Measurements from ENCODE around the gene ANGPTL2.
"Not testable (repeated sequence)": the region's sequence is repeated elsewhere in the genome, so short reads cannot be mapped to it uniquely, and the experiment has no call there.

The ANGPTL2 gene, protein sequence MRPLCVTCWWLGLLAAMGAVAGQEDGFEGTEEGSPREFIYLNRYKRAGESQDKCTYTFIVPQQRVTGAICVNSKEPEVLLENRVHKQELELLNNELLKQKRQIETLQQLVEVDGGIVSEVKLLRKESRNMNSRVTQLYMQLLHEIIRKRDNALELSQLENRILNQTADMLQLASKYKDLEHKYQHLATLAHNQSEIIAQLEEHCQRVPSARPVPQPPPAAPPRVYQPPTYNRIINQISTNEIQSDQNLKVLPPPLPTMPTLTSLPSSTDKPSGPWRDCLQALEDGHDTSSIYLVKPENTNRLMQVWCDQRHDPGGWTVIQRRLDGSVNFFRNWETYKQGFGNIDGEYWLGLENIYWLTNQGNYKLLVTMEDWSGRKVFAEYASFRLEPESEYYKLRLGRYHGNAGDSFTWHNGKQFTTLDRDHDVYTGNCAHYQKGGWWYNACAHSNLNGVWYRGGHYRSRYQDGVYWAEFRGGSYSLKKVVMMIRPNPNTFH

DNA sequence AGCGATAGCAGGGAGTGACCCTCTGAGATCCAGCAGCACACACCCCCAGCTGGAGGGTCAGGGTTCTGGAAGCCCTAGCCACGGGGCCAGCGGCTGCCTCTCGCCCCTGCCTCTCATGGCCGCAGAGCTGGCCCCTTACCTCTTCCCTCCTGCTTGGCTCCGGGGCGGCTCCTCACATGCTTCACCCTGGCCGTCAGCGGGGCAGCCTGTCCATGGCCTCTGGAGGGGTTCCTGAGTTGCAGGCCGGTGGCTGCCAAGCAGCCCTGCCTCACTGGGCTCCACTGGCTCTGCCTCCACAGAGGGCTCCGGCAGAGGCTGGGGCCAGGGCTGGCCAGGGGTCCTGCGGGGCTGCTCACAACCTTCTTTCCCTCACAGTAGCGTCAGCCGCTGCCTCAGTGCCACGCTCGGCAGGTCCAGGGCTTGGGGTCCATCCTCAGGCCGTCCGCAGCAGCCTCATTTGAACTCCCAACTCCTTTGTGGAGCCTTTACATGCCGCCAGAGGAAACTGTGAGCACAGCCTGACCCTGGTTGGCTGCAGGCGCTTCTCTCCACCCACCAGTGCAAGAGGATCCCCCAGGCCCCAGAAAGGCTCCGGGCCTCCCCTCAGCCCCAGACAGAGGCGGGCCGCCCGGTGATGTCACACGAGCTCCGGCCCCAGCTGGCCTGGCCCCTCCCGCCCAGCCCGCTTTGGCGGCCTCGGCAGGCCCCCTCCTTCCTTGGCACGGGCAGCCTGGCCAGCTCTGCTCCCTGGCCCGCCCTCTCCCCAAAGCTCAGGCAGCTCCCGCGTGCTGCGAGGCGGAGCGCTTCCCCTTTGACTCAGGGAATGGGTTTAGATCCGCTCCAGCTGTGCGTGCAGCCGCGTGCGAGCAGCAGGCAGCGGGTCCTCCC, at the start of gene ANGPTL2:
TSS of gene ANGPTL2 (minus strand) at position 460 of the 888 bp plus-strand sequence. CDS start 13,904 bp downstream, outside the sequence.
- DNase-seq (ENCODE audit: low spot score), result peak; percentile 93

DNA sequence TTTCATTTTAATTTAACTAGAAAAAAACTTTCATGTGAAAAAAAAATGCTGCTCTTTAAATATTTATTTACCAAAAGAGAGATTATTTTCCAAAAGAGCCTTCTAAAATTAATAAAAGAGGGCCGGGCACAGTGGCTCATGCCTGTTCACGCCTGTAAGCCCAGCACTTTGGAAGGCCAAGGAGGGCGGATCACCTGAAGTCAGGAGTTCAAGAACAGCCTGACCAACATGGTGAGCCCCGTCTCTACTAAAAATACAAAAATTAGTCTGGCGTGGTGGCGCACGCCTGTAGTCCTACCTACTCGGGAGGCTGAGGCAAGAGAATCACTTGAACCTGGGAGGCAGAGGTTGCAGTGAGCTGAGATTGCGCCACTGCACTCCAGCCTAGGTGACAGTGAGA, 48.9 kb upstream of the ANGPTL2 start:
- DNase-seq (ENCODE audit: low spot score), result not testable (repeated sequence)

DNA sequence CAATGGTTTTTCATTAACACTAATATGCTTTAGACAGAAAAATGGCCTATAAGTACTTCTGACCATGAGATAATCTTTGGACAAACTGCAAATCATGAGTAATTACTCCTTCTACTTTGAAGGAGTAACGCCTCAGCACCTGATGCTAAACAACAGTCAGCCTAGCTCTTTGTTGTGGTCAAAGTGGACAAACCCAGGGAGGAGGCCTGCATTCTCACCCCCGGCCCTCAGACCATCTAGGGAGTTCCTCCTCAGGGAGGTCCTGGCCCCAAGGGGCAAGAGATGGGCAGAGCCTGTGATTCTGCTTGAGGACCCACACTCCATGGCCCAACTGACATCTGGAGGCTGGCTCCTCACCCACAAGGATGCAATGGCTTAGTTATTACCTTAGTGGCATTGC, 48.2 kb upstream of the ANGPTL2 start:
- no peak for DNase-seq (ENCODE audit: low spot score)

DNA sequence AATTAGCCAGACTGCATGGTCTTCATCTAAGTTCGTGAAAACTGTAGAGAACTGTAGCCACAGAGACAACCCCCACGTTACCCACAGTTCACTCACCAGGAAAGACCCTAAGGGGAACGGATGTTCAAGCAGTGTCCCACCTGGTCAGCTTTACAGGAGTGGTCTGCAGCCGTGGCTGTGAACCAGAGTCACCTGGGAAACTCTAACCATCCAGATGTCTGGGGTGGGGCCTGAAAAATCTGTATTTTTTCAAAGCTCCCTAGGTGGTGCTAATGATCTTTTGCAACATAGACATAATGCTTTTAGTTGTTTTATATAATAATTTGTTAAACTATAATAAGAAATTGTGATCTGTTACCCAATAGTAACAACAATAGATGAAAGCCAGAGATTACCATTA, 47.7 kb upstream of the ANGPTL2 start:
- DNase-seq (ENCODE audit: low spot score), result no peak

DNA sequence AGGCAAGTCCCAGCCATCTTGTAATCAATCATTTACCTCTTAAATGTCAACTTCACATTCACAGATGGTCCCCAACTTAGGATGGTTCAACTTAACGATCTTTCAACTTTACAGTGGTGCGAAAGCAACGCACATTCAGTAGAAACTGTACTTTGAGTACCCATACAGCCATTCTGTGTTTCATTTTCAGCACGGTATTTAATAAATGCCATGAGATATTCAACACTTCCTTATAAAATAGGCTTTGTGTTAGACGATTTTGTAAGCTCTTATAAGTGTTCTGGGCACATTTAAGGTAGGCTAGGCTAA, 47.1 kb upstream of the ANGPTL2 start:
- no peak for DNase-seq (ENCODE audit: low spot score)

DNA sequence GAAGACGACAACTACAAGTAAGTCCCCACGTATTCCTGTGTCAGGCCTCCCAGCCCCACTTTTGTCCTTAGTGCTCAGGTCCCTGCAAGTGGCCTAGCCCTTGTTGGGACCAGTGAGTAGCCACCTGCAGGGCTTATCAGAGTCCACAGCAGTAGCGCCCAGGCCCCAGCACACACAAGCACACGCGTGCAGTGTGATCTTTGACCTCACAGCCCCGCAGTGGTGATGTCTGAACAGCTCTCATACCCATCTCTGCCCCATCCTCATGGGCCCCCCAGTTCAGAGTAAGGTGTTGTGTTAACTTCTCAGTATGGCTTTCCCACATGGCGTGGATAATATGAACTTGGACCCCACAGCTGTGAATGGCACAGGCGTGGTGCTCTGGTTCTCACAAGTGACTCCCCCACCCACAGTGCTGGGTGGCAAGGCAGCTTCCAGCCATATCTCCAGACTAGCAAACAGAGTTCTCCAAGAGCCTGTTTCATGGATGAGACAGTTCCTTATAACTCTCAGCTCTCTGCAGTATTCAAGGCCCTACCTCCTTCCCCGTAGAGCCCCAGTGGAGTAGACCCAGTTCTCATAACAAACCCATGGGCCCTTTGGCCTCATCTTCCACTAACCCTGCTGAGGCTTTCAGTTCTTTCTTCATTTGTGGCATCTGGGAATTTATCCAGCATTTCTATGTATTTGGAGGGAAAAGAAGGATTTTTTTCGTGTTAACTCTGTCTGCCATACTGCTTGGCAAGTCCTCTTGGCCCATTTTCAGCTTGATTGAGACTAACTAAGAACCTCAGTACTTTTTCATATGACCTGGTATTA, 46.5 kb upstream of the ANGPTL2 start:
- DNase-seq (ENCODE audit: low spot score), result no peak

DNA sequence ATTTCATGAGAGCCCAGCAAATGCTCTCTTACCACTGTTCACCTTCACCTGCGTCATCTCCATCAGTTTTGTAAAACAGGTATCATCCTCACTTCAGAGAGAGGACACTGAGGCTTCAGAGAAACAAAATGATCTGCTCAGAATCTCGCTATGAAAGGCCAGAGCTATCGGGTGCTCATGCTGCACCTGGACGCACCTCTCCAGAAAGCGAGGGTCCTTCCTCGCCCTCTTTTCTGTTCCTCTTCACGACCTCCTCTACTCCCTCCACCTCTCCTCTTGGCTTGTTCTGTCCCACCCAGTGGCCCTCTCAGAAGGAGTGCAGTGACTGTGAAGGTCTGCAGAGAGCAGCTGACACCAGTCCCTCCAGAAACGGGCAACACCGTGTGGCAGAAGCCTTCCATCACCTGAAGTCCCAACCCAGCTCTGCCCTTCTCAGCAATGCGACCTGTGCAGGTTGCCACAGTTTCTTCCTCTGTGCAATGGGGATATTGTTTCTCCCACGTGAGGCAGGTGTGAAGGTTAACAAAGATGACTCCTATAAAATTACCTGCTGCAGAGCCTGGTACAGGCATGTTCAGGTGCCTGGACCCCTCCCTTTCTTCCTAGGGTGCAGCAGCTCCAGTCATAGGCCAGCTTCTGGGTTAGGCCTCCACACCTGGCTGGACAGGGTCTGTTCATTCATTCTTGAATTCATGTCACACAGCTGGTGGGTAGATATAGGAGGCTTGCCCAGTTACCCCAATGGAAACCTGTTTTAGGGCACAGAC, 45.3 kb upstream of the ANGPTL2 start:
- DNase-seq (ENCODE audit: low spot score), result no peak

DNA sequence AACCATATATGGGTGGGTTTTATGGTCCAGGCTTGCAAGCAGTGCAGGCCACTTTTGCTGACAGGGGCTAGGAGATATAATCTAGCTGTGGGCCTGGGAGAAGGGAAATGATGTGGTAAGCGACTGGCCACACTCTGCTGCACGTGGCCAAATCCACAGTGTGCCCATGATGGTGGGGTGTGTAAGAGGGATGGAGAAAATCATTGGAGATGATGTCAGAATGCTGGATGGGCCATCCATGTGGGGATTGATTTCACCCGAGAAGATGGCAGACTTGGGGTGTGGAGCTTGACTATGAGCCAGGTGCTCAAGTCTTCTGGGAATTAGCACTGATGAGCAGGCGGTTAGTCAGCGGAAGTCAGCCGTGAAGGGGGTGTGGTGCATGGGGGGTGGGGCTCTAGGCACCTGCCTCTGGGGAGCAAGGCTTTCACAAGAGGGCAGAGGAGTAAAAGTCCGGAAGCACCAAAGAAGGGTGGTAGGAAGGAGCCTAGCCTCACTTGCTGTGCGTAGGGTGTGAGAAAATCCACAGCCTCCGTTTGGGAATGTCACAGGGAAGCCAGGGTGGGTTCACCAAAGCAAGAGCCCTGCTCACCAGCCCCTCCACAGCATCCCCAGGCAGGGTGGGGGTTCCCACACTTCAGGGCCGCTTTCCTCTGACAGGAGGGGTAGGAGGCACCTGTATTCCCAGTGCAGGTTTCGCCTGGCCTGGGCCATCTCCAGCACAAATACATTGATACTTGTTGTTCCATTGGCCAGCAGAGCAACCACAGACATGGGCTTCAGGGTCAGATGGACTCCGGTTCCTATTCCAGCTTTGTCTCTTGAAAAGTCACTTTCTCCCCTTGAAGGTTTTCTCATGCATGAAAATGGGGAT, 44.5 kb upstream of the ANGPTL2 start:
- DNase-seq (ENCODE audit: low spot score), result no peak

DNA sequence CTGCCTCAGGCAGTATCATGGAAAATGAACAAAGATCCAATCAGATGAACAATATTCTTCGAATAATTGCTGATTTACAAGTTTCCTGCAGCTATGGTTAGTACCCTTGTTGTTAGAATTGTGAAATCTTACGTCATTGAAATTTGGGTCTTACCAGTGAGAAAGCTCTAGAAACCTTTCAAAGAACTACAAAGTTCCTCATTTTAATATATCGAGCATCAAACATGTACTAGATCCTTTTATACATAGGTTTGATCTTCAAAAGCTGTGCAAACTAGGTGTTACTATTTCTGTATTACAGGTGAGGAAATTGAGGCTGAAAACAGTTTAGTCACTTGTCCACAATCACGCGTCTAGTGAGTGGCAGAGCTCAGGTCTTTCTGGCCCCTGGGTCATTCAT, 43.7 kb upstream of the ANGPTL2 start:
- DNase-seq (ENCODE audit: low spot score), result no peak

DNA sequence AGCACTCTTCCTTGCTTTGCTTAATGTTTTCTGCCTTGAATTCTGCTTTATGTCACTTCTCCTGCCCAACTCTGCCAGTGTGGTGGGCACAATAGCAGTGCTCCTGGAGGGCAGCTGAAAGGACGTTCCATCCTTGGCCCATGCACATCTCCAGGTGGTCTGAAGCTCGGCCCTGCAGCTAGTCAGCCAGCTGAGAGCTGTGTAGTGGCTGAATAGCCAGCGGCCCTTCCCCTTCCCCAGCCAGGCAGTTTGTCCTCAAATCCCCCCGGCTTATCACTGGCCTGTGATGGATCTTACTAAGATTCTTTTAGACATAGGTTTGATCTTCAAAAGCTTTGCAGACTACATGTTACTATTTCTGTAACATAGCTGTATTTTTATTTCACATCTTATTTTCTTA, 42.7 kb upstream of the ANGPTL2 start:
- DNase-seq (ENCODE audit: low spot score), result no peak

DNA sequence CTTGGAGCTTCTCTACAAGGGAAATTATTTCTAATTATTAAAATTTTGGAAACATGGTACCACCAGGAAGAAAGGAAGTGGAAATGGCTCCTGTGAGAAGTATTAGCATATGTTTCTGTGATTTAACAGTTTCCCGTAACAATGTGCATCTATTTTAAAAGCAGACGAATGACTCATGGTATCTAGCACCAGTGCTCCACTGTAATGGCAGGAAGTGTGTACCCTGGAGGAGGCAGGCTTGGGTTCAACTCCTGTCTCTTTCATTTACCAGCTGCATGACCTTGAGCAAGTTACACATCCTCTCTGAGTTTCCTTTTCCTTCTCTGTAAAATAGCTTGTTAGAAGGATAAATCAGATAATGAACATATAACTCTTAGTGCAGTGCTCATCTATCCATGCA, 41.0 kb upstream of the ANGPTL2 start:
- peak; percentile 60 for DNase-seq (ENCODE audit: low spot score)

DNA sequence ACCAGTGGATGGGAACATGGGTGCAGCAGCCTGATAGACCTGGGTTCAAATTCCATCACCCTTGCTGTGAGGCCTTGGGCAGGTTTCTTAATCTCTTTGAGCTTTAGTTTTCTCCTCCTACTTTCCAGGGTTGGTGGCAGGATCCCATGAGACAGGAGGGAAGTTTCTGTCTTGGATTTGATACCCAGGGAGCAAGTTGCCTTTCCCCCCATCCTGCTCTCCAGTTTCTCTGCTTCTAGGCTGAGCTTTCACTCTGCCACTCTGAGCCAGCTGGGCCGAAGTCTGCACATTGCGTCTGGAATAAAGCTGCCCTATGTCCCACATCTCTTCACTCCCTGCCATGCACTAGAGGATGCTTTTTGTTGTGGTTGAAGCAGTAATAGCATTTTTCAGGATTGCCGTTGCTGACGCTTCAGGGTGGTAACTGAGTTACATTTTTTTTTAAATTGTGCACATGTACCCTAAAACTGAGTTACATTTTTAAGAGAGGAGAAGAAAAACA, 40.5 kb upstream of the ANGPTL2 start:
- no peak for DNase-seq (ENCODE audit: low spot score)

DNA sequence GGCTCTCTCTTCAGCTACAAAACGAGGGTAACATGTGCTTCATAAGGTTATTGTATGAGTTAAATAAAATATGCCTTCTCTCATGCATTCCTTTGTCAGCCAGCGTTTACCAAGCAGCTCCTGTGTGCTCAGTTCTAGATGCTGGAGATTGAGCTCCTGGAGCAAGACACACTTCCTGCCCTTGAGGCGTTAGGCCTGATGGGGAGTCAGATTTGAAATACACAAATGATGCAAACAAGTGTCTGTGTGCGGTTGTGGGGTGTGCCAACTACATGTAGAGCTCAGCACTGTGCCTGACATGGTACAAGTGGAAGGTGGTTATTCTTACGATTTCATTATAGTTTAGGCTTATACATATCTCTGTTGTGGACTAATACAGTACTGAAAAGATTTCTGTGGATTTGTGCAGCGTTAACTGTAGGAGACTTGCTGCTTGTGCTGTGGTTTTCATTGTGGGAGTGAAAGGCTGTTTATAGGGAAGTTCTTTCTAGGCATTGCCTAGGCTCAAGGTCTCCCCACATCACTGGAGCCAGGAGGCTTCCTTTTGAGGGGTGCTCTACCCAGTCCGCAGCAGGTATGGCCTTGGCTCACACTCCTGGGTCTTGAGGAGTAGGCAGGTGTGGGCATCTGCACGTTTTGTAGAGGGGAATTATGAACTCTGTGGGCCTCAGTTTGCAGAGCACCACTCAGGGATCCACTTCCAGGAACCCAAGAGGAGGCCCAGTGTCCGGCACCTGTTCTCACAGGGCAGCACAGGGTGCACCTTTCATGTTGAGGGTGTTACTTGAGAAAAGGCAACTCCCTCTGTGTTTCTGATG, 39.8 kb upstream of the ANGPTL2 start:
- DNase-seq (ENCODE audit: low spot score), result no peak

DNA sequence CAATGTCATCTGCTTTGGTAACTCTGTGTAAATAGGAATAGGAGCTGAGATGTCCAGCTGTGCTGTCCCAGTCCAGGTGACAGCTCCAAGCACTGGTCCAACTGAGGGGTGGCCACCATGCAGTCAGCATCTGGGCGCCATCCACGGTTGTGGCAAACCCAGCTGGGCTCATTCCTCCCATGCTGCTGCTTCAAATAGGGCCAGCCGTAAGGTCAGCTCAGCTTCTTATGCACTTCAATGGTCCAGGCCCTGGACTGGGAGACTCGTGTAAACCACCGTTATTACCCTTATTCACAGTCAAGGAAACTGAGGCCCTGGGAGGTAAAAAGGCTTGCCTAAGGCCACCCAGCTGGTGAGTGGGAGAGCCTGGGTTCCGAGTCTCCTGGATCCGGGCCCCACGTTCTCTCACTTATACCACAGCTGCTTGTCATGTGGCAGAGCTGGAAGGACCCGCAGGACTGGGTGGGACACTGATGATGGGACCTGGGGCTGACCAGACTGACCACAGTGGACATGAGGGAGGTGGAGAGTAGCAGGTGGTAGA, 38.7 kb upstream of the ANGPTL2 start:
- DNase-seq (ENCODE audit: low spot score), result no peak

DNA sequence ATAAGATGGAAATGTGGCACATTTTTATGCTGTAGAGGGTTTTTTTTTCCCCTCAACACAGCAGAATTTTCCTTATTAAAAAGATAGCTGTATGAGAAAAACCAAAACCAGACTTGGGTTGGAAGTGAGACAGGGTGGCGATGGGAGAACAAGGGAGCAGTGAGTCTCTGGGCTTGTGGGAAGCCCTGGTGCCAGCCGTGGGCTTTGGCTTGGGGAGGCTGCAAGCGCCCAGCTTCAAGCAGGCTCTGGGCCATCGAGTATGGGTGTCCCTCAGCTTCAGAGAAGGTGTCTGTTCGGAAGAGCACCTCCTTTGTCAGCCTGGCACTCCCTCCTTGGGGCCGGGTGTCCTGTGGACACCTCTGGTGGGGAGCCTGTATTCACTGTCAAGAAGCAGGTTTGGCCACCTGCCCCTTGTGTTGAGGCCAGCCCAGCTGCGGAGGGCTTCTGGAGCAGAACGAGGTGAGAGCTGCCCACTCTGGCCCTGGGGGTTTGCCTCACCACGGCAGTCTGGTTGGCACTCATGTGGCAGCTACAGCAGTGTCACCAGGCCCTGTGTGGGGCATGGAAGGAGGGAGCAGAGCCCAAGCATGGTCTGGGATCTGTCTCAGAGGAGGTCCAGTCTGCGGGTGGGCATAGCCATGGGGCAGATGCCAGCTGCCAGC, 37.6 kb upstream of the ANGPTL2 start:
- no peak for DNase-seq (ENCODE audit: low spot score)

DNA sequence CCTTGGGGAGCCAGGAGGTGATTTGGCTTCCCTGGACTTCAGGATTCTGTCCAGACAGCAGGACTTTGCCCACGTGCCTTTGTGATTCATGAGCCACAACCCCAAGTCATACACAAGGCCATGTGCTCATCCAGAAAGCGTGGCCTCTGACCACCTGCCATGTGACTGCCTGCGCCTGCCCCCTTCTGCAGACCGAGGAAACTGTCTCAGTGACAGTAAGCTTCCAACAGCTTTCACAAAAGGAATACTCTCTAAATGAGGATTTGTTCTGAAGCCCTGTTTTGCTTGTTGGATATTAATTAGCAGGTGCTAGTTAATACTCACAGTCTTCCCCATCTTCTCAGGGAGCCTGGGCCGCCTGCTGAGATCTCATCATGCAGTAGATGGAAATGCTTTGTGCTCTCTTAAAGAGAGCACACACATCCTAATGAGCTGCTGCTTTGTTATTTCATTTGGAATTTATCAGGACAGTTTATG, 36.9 kb upstream of the ANGPTL2 start:
- peak; percentile 84 for DNase-seq (ENCODE audit: low spot score)

DNA sequence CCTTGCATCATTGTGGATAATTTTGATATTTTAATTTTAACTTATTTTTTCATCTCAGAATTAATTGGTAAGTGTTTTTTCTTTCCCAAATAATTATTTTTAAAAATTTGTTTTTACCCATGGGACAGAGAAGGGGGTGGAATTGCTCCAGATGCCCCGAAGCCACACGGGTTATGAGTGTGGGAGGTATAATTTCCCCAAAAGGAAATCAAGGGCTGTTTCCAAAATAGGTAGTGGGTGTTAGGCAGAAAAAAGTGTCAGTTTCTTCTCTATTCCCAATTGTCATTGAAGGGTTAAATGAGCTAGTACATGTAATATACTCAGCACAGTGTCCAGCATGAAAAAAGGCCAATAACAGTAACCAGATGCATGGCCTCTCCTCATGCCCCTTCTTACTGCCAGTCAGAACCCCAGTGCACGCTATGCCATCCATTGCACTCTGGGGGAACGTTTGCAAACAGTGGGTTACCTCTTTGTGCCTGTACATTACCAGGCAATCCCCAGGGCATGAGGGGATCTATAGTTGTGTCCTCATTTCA, 36.4 kb upstream of the ANGPTL2 start:
- no peak for DNase-seq (ENCODE audit: low spot score)

DNA sequence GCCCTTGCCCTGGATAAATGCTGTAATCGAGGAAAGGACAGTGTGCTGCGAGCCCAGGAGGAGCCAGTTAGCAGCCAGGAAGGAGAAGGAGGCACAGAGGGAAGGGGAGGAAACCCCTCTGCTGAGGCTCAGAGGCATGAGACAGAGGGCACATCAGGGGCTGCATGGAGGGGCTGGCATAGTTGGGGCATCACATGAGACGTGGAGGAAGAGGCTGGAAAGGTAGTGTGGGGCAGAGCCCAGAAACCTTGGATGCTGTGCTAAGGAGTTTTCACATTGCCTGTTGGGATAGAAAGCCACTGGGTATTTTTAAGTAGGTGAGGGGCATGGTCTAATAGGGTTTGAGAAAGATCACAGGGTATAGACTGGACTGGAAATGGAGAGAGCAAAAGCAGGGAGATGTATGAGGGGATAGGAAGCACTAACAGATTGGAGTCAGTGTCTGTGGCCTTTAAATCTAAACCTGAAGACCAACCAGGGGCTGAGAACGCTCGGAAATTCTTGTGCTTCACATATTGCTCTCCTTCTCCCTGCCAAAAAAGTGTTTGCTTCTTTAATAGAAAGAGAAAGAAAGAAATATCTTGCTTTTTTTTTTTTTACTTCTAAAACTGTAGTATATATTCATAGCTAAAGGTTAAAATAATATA, 33.0 kb upstream of the ANGPTL2 start:
- DNase-seq (ENCODE audit: low spot score), result no peak
